NCI-H510A (cell line): ENCODE measurements around the gene LMF1.

Source experiments
- DNase-seq: peaks from one replicate; lab custom pipeline; 2025; lab: John Stamatoyannopoulos, UW

The LMF1 gene

DNA sequence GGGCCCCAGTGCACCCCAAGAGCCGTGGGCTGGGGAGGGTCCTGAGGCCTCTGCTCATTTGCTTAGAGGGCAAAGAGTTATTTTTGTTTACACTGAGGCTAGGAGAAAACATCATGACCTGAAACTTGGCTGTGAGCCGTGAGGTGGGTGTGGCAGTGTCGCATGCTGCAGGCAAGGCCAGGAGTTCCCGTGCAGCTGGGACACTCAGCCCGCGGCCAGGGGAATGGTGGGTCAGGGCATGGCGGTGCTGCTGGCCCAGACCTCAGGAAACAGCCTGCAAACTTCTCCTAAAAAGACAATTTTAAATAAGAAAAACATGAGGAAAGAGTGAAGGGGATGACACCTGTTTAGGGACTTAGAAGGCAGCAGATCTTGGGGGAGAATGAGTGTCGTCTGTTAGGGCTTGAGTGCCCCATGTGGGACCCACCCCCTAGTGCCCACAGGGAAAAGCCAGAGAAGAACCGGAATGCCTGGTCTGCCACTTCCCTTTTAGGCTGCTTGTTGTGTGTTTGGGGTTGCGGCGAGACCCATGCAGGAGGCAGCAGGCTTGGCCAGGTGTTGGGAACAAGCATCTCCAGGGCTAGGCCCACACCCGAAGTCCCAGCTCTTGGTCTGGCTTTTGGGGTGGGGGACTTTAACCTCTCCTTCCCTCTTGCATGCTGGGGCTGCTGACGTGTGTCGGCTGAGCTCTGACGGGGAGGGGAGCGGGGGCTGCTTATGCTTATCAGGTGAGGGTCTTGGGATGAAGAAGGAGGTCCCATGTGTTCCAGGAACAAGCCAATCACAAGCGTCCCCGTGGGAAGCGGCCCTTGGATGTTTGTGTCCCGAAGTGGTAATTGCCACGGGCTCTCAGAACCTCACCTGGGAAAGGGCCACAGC lies 89.3 kb downstream of the LMF1 start:
- DNase-seq = no peak

DNA sequence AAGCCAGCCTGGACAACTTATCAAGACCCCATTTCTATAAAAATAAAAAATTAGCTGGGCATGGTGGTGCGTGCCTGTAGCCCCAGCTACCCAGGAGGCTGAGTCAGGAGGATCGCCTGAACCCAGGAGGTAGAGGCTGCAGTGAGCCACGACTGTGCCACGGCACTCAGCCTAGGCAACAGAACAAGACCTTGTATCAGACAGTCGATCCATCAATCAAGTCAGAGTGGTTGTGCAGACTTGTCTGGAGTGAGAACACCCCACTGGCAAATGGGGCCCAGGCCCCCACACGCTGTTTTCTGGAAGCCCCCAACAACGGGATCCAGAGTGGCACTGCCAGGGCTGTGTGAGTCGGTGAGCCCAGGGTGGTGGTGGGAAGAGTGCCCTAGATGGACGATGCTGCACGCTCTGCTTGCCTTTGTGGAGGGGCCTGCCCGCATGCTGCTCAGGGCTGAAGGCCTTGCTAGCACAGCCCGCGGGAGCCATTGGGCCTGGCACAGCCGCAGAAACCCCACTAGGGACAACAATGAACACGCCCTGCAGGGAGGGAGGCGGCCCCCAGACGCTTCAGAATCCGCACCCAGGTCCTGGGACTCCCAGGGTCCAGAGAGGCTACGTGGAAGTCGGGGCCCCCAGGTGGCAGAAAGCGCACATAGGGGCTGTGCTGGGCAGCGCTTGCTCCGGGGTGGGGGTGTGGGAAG lies 90.2 kb downstream of the LMF1 start:
- DNase-seq = no peak

DNA sequence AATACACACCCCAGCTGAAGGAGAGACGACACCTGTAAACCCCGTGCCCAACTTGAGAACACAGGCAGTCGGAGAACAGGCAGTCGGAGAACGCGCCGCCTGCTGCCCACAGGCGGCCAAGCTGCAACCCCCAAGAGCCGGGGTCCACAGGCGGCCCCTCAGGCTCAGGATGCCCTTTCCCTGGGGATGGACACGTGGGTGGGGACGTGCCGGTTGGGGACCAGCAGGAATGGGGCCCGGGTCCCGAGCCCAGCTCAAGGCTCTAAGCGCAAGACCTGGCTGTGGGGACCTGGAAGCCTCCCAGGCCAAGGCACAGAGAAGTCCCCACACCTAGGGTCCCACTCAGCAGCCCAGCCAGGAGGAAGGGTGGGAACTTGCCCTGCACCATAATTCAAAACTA lies 90.8 kb downstream of the LMF1 start:
- no peak for DNase-seq

DNA sequence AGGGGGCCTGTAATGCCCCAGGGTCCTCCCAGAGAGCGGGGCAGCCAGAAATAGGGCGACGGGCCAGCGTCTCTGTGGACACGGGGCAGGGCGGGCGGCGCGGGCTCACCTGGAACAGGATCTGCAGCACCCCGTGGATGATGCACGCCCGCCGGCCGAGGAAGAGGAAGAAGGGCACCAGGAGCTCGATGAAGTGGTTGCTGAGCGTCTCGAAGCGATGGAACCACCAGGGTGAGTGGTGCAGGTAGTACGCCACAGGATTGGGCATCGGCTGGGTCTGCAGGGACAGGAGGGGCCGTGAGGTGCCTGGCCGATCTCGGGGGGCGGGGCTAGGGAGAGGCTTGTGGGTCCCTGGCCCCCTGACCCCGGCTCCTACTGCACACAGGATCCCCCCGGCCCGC lies 91.3 kb downstream of the LMF1 start:
- no peak for DNase-seq

DNA sequence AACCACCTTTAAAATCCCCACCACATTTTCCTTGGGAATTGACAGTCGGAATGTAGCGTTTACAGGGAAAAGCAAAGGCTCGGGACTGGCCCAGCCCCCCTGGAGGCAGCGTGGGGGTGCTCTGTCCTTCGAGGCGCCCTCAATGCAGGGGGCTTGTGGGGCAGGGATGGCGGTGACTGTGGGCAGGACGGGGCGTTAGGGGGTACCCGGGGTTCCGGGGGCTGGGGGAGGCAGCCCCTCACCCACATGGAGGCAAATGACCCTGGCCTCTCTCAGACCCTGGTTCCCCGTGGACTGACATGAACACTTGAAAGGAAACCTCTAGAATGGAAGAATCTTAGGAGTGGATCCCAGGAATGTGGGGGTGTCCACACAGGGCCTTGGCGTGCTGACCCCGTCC lies 91.9 kb downstream of the LMF1 start:
- no peak for DNase-seq

DNA sequence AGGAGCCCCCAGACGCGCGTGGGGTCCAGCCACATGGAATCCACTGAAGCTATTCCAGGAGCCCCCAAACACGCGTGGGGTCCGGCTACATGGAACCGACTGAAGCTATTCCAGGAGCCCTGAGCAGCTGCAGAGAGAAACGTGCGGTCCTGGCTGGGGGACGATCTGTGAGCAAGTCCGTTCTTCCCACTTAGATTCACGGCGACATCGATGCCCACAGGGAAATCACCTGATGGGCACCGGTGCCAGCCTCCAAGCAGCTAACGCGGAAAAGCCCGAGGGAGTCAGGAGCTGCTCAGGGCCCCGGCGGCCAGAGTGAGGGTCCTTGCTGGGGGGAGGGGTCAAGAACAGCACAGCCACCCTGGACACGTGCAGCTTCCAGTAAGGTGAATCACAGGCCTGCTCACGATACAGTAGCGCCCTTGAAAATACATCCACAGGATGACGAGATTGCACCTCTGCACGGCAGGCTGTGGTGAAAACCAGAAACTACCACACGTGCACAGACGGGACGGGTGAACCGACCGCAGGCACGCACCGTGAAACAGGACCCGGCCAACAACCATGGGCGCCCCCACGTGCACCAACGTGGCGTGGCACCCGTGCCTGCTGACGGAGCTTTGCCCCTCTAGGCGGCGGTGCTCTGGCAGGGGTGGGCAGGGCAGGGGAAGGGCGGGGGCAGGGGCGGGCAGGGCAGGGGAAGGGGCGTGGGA lies 92.6 kb downstream of the LMF1 start:
- no peak for DNase-seq

DNA sequence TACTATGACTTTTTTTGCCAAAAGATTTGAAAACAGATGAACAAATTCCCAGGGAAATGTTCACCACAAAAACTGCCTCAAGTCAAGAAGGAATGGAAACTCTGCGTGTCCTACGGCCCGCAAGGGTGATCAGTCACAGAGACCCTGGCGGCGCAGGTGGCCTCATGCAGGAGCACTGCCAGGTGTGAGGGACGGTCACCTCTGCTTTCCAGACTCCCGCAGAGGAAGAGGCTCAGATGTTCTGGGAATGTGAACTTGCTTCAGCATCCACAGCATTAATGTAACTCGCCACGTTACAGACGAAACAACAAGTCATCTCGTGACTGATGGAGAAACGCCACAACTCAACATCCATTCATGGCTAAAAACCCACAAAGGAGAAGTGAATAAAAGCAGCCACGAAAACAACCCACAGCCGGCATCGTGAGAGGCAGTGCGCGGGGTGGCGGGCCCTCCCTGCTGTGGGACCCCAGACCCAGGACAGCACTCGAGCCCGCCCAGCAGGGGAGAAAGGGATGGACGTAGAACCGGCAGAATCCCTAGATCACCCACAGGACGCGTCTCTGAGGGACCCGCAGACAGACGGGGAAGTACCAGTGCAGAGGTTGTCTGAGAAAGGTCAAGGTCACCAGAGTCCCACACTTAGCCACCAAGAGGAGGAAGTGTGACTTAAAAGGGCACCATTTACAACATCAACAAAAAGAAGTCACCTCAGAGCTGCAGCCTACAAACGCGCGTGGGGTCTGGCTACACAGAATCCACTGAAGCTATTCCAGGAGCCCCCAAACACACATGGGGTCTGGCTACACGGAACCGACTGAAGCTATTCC lies 93.3 kb downstream of the LMF1 start:
- no peak for DNase-seq

DNA sequence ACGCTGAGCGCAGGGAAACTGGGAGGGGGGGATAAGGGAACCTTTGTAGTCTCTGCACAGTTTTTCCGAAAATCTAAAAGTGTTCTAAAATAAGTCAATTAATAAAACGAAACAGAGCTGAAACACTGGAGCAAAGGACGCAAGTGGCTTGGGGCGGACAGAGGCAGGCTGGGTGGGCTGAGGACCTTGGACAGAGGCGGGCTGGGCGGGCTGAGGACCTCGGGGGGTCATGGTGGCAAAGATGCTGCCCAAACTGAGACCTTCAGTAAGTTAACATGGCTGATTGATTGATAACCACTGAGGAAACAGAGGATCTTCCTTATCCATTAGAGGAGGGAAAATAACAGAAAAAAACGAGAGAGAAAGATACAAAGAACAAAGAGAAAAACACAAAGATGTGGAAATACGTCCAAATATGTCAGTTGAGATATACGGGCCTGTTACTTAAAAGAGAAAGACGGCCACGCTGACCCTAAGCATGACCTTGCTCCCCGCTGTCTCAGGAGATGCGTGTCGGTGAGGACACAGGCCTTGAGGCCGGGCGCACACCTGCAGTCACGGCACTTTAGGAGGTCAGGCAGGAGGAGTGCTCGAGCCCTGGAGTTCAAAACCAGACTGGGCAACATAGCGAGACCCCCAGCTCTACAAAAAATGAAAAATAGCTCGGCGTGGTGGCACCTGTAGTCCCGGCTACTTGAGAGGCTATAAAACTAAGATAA lies 94.1 kb downstream of the LMF1 start:
- DNase-seq = no peak

DNA sequence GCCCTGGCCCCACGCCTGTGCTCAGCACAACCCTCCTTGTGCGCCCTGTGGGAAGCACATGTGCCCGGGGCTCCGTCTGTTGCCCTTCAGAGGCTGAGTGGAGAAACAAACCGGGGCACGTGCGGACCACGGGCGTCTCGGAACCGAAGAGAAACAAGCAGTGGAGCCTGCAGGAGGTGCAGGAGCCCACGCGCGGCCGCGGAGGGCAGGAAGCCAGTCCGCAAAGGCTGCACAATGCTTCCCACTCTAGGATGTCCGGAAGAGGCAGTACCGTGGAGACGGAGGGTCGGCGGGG lies 94.8 kb downstream of the LMF1 start:
- DNase-seq = no peak

DNA sequence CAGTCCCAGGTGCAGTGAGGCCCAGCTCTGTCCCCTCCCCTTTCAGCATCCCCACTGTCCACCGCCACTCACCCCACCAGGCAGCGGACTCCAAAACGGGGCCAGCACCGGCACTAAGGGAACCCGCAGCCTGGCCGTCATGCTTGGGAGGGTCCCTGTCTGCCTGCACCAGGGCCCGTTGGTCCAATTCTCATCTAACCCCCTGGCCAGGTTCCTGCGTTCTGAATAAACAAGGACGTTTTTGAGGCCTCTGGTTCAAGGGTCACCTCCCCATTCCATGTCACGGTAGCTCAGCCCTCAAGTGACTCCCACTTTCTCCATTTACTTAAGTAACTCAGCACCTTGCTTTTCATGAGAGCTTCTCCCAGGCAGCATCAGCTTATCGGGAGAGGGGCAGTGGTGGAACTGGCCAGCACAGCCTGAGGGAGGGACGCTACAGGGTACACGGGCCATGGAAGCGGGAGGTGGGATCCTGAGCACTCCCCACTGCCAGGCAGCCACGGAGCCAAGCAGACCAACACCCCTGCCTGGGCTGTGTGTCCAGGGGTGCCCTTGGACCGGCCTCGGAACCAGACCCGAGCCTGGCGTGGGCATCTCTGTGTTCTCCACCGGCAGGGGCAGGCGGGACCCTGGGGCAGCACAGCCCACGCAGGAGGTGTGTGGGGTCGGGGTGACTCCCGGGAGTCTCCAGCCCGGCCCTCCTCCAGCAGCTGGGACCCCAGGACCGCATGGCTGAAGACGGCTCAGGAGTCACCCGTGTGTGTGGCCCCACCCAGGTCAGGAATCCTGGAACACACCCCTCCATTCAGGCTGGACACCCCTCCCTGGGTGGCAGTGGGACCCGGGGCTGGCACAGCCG lies 95.4 kb downstream of the LMF1 start:
- no peak for DNase-seq

DNA sequence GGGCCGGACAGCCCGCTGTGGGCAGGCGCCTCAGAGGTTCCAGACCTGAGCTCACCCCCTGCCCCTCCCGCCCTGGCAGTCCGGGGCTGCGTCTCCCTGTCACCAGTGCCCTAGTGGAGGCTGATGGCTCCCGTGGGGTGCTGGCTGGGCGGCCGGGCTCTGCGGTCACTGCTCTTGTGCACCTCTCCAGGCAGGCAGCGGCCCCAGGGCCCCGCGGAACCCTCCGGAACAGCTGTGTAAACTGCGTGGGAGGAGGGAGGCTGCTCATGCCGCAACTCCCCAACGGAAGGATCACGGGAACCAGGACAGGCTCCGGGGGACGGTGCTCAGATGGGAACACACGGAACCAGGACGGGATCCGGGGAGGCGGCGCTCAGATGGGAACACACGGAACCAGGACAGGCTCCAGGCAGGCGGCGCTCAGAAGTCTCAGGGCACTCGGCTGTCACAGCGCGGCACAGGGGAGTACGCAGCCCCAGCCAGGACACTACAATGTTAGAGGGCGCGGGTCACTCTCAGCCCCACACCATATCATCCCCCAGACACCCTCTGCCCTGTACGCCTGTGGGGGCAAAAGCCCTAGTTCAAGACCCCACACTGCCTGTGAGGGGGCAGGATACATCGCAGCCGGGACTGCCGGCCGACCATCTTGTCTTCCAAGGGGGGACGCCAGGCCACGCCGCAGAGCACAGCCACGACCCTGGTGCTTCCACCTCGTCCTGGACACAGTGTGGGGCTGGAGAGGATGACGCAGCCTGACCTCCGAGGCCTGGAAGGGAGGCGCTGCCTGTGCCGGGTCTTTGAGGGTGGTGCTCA lies 96.2 kb downstream of the LMF1 start:
- DNase-seq = no peak

DNA sequence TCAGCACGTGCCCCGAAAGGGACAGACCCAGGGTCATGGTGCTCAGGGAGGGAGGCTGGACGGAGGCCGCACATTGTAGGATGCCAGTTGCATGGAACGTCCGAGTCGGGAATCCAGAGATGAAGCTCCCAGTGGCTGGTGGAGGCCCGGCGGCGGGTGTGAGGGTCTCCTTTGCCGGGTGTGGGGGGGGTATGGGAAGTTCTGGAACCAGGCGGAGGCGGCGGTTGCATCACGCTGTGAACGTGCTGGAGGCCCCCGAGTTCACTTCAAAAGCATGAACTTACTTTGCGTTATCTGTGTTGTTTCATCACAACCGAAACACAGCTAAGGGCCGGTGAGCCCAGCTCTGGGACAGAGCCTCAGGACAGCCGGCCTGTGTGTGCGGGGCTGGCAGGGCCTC lies 96.9 kb downstream of the LMF1 start:
- no peak for DNase-seq

DNA sequence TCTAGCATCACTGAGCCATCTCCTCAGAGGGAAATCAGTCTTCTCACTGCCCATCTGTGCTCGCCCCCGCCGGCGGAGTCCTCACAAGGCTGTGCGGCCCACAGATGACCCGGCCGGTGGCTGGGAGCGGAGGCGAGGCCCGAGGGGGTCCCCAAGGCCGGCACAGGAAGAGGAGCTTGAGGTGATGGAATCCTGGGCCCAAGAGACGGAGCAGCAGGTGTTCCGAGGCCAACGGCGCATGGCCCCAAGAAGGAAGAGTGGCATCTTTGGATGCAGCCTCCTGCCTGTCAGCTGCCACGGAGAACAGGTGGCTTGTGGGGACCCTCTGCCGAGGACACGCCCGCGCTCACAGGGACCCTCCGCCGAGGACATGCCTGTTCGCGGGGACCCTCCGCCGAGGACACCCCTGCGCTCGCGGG lies 97.5 kb downstream of the LMF1 start:
- no peak for DNase-seq

DNA sequence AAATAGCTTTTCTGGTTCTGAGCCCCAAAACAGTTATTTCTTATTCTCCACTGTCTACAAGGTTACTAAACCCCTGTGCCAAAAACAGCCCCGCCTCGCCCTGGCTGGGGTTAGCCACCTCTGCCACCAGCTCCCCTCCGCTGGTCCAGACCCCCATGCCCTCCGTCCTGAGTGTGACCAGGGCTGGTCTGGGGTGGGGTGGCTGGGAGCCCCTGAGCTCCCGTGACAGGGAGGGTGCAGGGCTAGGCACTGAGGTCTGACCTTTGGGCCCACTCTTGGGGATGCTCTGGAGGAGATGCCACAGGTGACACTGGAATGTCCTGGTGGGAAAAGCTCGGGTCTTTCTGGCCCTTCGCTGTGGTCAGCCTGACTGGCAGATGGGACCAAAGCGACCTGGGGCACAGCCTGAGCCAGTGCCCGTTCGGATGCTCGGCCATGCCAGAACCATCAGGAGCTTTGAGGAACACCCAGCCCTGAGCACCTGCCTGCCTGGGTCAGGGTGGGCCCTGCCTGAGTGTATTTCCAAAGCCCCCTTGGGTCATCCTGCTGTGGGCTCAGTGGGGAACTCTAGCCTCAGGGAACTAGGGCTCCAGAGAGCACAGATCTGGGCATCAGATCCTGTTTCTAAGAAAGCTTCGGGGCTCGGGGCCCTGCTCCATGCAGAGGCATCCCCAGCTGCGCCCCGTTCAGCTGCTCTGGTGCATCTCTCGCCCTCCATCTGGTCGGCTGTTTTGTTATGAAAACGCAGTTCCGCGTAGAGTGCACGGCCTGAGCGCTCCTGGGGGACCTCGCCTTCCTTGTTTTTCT lies 98.1 kb downstream of the LMF1 start:
- DNase-seq = no peak

DNA sequence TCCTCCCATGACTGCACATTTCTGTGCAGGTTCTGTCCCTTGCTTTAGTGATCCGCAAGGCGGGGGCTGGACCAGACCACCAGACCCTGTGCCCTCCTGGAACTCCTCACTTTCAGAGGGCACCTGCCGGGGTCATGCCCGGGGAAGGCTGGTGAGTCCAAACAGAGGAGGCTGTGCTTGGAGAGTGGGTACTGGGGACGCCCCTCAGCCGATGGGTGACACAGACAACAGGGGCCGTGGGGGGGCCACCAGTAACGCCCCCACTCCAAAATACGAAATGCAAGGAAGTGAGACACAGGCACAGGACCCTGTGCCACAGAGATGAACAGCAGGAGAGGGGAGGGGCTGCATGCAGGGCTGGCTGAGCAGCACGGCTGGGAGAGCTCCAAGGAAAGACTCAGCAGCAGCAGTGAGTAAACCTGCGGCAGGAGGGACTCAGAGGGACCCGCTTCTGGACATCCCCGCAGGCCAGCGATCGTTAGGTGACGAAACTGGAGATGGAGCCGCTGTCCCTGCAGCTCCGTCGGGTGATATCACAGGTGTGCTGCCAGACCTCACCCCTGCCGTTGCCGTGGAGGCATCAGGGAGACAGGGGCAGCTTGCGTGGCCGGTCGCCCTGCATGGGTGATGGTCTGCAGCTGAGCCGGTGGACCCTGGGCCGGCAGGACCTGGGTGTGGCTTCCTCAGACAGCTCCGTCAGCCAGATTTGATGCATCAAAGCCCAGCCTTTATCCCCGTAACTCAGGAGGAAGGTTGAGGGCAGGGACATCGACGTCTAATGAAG lies 99.0 kb downstream of the LMF1 start:
- DNase-seq = no peak

DNA sequence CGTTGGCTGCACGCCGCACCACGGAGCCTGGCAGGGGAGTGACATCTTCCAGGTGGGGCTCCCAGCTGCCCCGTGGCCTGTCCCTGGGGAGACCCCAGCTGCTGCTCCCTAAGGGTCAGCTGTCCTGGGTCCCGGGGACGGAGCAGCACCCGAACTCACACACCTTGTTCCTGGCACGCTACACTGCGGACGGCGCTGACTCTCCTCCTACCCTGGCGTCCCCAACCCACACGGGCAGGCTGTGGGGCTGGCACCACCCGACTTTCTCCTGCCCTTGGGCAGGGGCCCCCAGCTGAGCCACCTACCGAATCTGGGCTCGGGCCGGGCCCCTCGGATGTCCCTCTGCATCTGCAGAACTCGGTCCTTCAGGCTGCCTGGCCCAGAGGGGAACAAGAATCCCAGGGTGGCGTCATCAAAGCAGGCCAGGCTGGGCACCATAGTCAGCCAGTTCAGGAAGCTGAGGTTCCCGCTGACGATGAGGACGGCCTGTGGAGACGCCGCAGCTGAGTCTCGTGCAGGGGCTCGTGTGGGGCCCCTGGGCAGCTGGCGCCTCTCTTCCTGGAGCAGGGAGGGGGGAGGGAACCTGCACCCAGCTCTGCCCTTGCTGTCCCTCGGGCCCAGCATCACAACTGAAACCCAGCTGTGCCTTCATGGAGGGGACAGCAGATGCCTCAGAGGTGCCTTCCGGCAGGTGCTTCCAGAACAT lies 99.8 kb downstream of the LMF1 start:
- DNase-seq = no peak
